ENCODE data around the gene EZH1.

Gene EZH1

DNA sequence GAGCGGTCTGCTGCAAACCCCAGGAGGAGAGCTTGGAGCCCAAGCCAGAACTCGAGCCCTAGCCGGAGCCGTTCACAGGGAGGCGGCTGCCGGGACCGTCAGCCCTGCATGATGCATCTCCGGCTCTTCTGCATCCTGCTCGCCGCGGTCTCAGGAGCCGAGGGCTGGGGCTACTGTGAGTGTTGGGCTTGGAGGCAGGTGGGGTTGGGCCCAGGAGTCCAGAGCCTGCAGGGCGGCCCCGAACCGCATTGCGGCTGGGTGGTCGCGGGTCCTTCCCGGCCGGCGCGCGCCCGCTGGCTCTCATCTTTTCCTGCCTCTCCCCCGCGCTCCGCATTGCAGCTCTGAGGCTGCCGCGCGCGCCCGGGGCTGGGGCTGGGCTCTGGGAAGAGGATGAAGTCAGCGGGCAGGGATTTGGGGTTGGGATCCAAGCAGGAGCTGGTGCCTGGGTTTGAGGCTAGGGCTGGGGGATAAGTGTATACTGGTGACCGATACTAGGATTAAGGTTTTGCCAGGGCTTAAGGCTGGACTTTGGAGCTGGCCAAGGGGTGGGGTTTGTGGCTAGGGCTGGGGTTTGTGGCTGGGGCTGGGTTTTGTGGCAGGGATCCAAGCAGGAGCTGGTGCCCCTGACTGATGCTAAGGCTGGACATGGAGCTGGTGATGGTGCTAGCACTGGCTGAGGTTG is 62.0 kb downstream of the EZH1 start:
- DNase-seq (ENCODE audit: low spot score), result peak; percentile 57

DNA sequence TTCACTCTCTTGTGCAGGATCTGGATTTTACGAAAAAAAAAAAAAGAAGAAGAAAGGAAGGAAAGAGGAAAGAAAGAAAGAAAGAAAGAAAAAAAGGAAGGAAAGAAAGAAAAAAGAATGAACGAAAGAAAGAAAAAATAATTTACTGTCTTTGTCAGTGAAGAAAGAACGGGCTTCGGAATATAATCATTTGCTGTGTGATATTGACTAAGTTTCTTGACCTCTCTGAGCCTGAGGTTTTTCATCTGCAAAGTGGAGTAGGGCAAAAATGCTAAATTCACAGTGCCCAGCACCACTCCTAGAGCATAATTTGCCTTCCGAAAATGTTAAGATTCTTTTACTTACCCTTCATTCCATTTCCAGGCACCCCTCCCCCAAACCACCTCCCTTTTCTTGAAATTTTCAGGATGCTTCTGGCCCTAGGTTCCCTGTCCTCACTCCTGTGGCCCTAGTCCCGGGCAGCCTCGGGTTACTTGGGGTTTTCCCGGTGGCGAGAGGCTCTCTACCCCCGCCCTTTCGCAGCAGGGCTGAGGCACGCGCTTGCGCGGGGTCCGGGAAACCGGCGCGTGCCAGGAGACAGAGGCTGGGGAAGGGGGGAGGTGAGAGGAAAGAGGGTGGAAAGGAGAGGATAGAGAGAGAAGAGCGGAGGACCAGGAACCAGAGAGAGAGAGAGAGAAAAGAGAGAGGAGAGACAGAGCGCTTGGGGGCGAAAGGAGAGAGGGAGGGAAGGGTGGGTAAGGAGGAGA is 62.7 kb downstream of the EZH1 start, which contains the start of gene CNTNAP1:
CNTNAP1 (plus strand) TSS at position 556 of the 746 bp plus-strand sequence. CDS start 299 bp downstream, outside the sequence.
- peak; percentile 54 for DNase-seq (ENCODE audit: low spot score)

DNA sequence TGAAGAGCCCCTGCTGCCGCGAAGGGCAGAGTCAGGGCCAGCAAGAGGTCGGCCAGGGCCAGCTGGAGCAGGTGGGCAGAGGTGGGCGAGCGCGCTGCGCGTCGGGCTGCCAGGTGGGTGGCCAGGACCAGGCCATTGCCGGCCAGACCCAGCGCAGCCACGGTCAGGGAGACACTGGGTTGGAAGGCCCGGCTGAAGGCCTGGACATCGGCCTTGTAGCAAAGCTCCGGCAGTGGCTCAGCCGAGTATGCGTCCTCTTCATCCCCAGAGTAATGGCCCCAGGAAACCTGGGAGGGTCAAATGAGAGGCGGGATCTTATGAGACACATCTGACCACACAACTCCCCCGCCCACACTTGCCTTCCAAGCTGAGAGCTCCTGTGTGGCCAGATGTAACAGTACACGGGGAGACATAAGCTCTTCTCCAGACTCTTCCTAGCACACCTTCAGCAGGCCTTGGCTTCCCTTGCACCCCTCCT is 64.5 kb downstream of the EZH1 start:
- DNase-seq (ENCODE audit: low spot score), result no peak

DNA sequence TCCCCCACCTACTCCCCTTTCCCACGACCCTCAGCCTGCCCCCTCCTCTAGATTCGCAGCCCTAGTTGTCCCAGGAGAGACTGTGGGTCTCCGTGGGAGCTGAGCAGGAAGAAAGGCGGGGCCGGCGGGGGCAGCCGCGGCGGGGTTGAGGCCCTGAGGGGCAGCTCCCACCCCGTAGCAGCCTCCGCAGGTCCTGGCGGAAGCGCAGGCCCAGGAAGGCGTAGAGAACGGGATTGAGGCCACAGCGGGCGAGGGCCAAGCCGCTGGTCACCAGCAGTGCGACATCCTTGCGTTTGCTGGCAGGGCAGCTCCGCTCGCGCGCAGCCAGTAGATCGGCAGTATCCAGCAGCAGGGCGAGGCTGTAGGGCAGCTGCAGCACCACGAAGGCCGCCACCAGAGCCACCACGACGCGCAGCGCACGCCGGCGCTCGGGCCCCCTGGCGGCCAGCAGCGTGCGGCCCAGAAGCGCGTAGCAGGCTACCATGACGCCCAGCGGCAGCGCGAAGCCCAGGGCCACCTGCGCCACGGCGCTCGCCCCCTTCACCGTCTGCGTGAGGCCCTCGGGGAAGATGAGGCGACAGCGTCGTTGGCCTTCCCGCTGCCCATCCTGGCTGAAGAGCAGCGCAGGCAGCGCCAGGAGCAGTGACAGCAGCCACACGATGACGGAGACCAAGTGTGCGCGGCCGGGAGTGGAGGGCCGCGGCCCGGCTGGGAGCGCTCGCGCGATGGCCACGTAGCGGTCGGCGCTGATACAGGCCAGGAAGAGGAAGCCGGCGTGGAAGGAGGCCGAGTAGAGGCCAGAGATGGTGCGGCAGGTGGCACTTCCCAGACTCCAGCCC is 65.1 kb downstream of the EZH1 start:
- peak; percentile 78 for DNase-seq (ENCODE audit: low spot score)

DNA sequence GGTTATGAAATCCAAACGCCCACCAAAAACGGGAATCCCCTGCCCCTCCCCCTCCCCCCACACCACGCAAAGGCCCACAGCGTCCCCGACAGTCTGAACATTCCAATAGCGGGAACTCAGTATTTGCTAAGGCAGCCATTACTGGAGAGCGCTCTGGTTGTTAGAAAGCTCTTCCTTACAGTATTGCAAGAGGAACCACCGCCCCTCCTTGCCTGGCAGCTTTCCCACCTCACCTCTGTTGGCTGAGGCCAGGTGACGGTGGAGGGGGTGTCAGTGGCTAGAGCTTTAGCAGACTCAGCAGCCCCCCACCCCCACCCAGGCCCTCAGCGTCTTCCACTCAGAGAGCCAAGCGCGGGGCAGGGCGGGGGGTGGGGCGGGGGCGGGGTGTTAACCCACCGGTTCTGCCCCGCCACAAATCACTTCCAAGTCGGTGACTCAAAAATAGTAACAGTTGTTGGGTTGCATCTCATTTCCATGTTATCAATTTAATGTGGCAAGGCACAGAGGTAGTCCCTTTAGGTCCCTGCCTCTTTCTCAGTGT is 65.8 kb downstream of the EZH1 start:
- DNase-seq (ENCODE audit: low spot score), result no peak

- peak; percentile 84 for DNase-seq (ENCODE audit: low spot score)
Measured at GRCh38 chr17:42677921-42678781, 66.7 kb downstream of the EZH1 start.

DNA sequence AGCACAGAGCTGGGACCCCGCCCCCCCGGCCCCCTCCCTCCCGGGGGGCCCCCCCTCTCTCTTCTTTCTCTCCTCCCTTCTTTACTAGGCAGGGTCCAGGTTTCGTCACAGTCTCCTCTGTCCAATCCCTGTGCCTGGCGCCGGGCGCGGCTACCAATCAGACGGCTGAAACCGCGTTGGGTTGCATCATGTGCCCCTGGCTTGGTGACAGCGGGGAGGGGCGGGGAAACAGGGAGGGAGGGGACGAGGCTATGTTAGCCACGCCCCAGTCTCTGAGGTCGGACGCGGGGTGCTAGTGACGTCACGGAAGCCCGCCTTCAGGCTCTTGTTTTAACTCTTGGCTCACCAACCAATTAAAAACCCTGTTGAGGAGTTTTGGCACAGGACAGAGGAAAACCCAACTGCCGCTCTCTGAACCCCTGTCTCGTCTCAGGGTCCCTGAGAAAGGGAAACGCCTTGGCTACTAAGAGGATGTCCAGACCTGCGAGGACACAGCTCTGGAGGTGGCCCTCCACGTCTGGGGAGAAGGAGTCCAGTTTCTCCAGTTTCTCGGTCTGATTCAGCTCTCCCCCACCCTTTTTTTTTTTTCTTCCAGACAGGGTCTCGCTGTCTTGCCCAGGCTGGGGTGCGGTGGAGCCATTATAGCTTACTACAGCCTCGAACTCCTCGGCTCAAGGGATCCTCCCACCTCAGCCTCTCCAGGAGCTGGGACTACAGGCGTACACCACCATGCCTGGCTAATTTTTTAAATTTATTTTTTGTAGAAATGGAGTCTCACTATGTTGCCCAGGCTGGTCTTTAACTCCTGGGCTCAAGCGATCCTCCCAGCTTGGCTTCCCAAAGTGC is 67.6 kb downstream of the EZH1 start:
- DNase-seq (ENCODE audit: low spot score), result peak; percentile 99

- DNase-seq (ENCODE audit: low spot score), result no peak
Measured at GRCh38 chr17:42676424-42677011, 68.3 kb downstream of the EZH1 start, which contains the start of gene PLEKHH3. PLEKHH3 (minus strand) TSS chr17:42676994; CDS start chr17:42676563, 431 bp downstream.

- no peak for DNase-seq (ENCODE audit: low spot score)
Measured at GRCh38 chr17:42675965-42676423, 68.8 kb downstream of the EZH1 start.

- DNase-seq (ENCODE audit: low spot score), result no peak
Measured at GRCh38 chr17:42675348-42675964, 69.4 kb downstream of the EZH1 start.

DNA sequence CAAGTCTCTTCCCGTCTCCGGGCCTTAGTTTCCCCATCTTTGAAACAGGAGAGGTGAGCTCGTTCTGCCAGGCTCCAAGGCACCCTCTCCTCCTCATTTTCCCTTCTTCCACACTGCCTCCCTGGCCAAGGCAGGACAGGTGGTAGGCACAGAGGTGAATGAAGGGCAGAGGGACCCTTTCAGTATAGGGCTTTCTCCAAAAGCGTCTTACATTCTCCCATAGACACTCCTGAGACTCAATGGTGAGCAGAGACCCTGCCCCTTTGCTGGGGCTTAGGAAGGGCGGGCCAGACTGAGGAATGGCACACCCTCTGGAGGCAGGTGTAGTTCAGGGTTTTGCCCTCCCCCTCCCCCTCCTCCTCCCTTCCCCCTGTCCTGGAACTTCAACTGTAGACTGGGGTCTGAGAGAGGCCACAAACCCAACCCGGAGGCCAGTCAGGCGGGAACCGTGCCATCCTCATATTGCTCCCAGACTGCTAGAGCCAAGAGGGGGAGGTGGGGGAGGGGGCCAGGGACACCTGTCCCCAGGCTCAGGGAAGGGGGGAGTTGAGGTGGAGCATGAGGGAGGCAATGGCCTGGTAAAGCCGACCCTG is 70.0 kb downstream of the EZH1 start:
- no peak for DNase-seq (ENCODE audit: low spot score)

- DNase-seq (ENCODE audit: low spot score), result no peak
Measured at GRCh38 chr17:42673885-42674754, 70.7 kb downstream of the EZH1 start.

DNA sequence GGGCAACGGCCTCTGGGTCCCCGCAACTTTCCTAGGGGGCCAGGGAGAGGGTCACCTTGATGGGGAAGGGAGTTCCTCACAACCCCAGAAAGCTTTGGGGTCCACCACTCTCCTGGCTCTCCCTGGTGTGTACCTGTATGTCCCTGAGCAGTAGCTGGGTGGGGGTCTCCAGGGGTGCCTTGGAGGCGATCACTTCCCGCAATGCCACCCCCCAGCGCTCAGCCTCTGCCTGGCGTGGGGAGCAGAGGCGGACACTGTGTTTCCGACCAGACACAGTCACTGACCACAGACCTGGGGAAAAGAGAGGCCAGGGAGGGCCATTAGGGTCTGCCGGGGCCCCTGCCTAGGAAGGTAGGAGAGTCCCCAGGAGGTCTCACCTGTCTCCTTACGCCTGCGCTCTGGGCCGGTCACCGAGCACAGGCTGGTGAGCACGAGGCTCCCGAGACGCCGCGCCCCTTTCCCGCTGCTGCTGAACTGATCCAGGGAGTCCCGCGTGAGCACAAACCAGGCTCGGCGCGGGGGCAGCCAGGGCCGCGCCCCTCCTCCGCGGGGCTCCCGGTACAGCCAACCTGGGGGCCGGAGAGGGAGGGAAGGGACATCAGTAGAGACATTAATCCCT is 71.5 kb downstream of the EZH1 start:
- DNase-seq (ENCODE audit: low spot score), result no peak

DNA sequence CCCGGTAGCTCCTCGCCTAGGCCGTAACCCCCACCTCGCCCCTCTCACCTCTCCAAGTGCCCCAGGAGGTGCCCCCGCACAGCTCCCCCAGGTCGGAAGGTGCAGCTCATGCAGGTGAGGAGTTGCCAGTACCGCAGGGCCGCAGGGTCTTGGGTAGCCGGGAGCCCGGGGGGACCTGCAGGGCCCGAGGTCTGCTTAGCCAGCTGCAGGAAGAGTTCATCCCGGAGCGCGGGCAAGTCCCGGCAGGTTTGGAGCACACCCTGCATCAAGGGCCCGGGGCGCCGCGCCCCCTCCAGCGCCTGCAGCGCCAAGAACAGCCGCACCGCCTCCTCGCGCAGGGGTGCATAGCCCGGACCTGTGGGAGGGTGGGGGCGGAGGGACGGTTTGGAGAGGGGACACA is 72.8 kb downstream of the EZH1 start:
- DNase-seq (ENCODE audit: low spot score), result no peak

DNA sequence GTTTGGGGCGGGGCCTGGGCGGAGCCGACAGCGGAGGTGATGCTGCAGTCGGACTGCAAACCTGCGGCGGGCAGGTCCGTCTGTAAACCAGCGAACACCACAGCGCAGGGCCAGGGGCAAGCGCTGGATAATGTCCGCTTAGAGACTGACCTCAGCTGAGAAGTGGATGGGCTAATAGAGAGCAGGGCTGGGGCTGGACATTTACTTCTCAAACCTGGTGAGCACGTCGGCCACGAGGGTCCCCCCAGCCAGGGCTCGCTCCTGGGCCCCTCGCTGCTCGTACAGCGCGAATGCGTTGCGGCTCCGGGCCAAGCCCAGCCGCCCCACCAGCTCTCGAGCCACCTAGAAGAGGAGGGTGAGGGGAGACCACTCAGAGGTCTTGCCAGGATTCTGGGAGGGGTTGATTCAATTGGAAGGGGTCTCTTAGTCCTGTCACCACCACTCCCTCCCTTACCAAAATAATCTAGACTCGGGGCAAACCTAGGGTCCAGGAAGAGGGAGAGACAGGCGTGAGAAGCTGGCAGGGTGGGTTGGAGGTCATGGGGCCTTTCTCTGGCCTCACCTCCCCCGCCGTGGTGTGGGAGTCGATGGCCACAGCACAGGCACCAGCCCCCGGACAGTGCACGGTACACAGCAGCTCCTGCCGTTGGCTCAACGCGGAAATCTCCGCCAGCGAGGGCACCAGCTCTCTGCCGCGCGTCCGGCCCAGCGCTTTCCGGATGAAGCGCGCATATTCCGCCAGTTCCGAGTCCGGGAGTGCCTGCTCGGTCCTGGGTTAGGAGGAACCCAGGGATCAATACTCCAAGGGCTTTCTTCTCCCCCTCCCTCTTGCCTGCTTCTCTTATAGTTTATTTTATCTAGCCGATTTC is 73.8 kb downstream of the EZH1 start:
- no peak for DNase-seq (ENCODE audit: low spot score)

All from Ammon's horn (tissue), 1 donor.